COLO668 (cell line): ENCODE data around the gene ASAH2B.
"Not testable (repeated sequence)": the region's sequence is repeated elsewhere in the genome, so short reads cannot be mapped to it uniquely, and the experiment has no call there.

Experiments
- DNase-seq: peaks from one replicate; lab custom pipeline; 2025; ENCODE audit not compliant: unreplicated experiment; lab: John Stamatoyannopoulos, UW

The ASAH2B gene

DNA sequence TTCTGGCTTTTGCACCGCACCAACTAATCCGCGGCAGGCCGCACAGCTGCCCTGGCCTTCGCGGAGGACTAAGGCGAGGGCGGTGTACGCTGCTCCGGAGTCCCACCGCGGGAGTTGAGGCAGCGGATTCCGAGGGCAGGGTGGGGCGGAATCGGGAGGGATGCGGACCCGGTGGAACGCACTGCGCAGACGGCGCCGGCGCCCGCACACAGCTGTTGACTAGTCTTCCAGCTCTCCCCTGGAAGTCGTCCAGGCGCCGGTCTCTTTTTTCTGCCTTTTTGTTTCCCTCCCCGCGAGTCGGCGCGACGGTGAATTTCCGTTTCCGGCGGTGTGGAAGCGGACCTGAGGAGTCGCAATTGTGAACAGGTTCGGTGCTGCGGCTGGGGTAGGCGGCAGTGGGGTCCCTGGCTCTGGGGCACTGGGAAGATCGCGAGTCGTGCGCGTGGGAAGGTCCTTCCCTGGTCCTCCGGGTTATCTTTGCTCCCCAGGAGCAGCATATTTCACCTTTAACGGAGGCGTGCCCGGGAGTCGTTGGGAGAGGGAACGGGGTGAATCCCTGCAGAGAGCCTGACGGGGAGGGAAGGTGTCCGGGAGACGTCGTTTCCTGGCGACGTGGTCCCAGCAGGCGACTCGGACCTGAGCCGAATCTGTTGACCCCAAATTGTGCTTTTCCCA lies at the start of gene ASAH2B:
ASAH2B (plus strand) TSS at position 319 of the 675 bp plus-strand sequence. CDS start 5,195 bp downstream, outside the sequence.
- peak; percentile 69 for DNase-seq

DNA sequence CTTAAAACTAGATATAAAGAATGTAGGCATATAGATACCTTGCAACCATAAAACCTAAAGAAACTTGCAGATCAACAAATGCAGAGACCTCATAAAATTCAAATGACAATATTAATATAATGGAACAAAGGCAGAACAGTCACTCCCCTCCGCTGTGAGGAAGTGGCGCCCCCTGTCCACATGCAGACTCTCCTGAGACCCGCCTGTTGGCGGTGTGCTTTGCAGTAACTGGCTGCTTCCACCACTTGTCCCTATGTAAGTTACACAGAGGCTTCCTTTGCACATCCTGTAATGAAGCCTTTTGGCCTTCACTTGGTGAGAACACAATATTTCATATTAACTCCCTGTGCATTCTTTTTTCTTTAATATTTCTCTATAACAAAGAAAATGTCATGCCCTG lies 41.9 kb upstream of the ASAH2B start:
- DNase-seq = not testable (repeated sequence)

DNA sequence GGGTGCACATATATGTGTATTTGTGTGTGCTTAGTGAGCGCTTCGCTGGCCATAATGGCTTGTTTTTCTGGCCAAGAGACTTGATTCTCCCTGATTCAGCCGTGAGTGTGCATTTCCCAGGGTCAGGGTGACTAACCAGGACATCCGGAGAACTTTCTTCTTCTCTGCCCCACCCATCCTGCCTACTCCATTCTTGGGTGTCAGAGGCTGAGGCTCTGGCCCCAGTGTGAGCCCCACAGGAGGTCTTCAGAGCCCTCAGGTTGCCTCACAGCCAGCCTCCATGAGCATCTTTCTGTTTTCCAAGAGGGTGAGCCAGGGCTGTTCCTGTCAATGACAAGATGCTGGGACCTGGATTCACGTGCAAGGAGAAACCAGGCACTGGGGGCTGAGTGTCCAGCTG lies 37.8 kb upstream of the ASAH2B start:
- DNase-seq = not testable (repeated sequence)

DNA sequence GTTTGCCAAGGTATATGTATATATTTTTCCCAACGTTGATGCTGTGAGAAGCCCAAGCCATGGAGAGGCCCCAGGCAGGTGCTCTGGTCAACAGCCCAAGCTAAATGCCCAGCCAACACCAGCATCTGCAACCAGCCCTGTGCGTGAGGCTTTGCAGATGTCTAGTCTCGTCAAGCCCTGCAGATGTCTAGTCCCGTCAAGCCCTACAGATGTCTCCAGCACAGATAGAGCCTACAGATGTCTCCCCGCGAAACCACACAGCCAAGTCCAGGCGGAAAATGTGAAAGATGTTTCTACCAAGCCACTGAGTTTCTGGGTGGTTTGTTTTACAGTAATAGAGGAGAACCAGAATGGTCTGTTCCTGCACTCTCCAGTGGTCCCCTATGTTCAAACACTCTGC lies 36.7 kb upstream of the ASAH2B start:
- not testable (repeated sequence) for DNase-seq

DNA sequence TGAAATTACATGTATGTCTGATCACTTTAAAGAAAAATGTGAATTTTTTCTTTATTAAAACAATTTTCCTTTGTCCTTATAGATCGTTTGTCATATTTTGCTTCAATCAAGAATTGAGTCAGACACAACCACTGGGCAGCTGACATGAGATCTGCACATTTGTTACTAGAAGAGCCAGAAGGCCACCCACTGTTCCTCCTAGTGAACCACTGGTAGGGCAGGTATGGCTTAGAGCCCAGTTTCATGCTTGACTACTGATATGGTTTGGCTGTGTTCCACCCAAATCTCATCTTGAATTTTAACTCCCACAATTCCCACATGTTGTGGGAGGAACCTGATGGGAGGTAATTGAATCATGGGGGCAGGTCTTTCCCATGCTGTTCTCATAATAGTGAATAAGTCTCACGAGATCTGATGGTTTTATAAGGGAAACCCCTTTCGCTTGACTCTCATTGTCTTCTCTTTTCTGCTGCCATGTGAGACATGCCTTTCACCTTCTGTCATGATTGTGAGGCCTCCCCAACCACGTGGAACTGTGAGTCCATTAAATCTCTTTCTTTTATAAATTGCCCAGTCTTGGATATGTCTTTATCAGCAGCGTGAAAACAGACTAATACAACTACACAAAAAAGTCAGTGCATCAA lies 35.2 kb upstream of the ASAH2B start:
- not testable (repeated sequence) for DNase-seq

DNA sequence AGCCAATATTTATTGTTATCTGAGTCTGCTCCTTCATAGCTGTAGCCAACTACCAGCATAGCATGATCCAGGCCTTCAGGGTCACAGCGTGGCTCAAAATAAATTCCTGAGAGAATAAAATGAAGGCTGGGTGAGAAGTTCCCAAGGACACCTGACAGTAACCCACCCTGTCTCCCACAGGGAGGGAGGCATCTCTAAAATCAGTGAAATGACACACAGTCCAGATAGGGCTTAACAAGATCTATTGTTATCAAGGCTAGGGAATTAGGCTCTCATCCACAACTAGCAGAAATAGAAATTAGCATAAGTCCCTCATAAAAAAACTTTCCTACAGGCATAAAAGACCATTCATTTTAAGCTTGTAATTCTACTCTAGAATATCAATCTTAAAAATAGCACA lies 33.7 kb upstream of the ASAH2B start:
- DNase-seq = not testable (repeated sequence)

DNA sequence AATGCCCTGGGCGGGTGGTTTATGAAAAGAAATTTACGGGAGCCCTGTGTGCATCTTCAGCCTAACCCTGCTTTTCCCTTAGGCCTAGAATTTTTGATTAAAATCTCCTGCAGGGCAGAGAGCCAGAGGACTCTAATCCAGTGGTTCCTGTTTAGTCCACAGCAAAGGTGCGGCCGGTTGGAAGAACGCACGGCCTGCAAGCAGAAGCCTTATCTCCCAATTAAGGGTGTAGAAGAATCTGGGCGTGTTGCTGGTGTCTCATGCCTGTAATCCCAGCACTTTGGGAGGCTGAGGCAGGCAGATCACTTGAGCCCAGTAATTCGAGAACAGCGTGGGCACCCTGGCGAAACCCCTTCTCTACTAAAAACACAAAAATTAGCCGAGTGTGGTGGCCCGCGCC lies 29.5 kb upstream of the ASAH2B start:
- not testable (repeated sequence) for DNase-seq

DNA sequence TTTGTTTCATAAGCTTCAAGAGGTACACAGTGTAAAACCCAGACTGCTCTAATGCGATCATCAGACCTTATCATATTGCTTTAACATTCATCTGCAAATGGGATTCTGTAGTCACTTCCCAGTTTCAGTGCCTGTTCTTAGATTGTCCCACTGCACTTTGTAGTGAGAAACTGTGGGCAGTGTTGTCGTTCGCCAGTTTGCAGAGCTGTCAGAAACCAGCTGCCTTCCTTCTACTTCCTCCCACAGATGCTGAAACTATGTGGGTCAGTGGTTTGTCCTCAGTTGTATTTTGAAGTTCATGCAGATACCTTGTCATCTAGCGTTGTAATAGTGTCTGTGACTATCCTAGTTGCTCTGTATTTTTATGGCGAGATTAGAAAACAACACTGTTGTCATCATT lies 15.9 kb upstream of the ASAH2B start:
- not testable (repeated sequence) for DNase-seq

DNA sequence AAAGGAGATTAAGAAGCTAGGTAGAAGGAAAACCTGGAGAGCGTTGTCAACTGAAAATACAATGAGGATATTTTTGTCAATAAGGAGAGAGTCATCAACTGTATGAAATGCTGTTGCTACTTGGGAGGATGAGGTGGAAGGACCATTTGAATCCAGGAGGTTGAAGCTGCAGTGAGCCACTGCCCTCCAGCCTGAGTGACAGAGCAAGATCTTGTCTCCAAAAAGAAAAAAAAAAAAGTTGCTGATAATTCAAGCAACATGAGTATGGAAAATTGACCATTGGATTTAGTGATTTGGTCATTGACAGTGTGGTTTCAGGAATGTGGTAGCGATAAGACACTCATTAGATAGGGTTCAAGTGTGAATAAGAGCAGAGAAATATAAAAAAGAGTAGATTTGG lies 11.6 kb upstream of the ASAH2B start:
- not testable (repeated sequence) for DNase-seq

DNA sequence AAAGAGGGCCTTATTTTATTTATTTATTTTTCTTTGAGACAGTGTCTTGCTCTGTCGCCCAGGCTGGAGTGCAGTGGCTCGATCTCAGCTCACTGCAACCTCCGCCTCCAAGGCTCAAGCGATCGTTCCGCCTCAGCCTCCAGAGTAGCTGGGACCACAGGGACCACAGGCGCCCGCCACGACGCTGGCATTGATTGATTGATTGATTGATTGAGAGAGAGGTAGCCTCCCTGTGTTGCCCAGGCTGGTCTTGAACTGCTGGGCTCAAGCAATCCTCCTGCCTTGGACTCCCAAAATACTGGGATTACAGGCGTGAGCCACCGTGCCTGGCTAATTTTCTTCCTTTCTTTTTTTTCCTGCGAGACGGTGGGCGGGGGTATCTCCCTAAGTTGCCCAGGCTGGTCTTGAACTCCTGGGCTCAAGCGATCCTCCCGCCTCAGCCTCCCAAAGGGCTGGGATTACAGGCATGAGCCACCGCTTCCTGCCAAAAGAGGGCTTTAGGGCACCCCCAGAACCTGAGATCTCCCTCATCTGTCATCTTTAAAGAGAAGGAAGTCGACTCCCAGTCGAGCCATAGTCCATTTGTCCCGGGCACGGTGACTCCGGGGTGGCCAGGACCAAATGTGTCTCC lies 634 bp upstream of the ASAH2B start:
- not testable (repeated sequence) for DNase-seq

DNA sequence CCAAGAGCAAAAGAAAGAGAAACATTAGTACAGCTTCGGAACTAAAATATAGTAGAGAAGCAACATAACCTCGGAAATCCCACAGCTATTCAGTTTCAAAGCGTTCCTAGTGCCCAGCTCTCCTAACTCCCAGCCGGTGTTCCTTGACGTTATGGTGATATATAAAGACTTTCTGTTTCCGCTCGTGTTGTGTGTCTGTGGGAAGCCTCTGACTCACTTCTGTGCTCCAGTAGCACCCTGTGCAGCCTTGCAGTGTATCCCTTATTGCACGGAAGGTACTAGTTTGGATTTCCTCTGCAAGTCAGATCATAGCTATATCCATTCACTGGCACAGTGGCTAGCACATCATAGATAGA lies 535 bp downstream of the ASAH2B start:
- peak; percentile 26 for DNase-seq

DNA sequence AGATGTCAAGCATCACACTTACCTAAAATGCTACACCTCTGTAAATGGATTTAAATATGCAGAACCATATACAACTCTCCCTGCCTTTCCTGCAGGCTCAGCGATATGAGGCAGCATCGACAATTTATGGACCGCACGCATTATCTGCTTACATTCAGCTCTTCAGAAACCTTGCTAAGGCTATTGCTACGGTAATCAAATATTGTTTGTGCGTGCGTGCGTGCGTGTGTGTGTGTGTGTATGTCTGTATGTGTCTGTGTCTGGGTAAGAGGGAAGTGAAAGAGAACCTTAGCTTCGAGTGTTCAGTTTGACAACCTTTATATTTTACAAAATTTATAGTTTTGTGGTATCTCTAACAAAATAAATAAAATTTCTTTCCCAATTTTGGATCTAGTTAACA lies 3.1 kb downstream of the ASAH2B start:
- DNase-seq = not testable (repeated sequence)

DNA sequence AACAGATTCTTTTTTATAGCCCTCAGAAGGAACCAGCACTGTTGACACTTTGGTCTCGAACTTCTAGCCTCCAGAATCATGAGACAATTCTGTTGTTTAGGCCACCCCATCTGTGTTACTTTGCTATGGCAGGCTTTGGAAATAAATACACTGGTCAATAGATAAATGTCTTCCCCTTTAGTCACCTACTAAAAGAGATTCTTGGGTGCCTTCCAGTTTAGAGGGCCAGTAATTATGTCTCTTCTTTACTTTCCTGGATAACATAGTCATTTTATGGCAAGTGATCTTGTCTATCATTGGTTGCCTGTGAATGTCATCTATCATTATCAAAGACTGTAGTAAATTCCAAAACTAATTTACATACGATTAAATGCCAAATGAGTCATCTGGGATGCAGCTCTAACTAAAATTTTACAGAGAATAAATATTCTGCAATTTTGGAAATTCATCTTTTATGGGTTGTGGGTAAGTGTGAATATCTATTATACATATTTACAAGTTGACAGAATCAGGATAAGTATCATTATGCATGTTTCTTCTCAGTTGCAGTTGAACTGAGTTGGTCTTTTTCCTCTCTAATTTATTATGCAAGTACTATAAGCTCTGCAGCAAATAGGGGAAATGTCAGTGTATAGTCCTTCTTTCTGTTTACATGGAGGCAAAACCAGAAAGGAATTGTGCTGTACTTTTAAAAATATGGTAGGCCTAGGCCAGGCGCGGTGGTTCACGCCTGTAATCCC lies 27.2 kb downstream of the ASAH2B start:
- DNase-seq = not testable (repeated sequence)

DNA sequence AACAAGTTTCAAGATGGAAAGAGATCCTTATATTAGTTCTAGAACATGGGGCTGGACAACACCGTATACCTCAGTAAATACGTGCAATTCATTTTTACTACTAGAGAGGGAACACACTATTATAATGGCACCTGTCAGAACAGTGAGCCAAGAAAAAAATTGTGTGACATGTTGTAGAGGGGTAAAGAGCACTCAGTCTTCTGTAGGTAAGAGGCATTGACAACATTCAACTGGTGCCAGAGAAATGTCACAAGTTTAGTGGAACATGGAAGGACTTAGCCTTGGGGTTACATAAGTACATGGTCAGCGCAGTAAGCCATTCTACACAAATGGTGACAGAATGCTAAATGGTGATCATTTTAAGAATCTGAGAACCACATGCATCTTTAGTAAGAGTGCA lies 32.3 kb downstream of the ASAH2B start:
- not testable (repeated sequence) for DNase-seq

DNA sequence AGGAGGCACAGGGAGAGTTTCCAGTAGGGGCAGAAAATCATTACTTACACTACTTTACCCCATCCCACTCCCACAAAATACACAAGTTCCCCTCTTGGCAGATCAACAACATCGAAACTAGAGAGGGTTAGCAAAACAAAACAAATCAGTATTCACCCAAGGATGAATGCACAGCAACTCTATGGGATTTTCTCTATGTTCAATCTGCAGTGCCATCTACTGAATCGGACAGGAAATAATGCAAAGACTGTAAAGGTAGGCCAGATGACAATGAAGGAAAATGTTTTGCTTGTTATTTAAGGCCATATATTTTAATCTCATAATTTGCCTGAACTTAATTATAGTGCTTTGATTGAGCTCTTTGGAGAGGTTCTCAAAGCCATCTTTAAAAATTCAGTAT lies 35.1 kb downstream of the ASAH2B start:
- not testable (repeated sequence) for DNase-seq

DNA sequence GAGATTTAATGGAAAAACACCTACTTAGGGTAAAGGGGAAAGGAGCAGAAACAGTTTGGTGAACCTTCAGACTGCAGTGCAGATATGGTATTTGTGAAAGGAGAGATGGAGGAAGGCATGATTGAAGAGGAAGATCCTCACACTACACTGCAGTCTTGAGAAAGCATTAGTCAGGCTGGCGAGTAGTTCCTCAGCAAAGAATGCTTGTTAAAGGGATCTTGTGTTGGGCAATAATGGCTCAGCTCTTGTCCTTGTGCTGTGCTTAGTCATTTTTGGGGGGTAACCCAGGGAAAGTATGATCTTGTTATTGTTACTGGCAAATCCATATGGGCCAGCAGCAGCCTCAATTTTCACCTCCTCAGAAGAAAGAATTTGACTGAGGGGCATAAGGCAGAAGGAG lies 40.3 kb downstream of the ASAH2B start:
- DNase-seq = not testable (repeated sequence)

DNA sequence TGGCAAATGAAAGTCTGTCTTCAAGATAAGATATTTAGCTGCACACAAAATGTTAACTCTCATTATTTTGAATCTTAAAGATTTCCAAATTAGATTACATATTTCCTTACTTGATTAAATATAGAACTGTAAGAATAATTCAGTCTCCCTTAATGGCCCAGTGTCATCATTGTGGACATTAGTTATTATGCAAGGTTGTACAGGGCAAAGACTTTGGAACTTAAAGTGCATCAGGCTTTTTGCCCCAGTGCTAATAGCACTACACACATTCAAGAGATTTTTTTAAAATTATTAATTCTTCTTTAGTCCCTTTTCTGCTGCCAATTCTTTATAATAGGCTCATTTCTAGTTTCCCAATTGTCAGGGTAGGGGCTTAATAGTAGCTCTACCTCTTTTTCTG lies 42.3 kb downstream of the ASAH2B start:
- not testable (repeated sequence) for DNase-seq

DNA sequence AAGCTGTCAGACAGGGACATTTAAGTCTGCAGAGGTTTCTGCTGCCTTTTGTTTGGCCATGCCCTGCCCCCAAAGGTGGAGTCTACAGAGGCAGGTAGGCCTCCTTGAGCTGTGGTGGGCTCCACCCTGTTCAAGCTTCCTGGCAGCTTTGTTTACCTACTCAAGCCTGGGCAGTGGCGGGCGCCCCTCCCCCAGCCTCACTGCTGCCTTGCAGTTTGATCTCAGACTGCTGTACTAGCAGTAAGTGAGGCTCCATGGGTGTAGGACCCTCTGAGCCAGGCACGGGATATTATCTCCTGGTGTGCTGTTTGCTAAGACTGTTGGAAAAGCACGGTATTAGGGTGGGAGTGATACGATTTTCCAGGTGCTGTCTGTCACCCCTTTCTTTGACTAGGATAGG lies 48.2 kb downstream of the ASAH2B start:
- DNase-seq = peak; percentile 1

DNA sequence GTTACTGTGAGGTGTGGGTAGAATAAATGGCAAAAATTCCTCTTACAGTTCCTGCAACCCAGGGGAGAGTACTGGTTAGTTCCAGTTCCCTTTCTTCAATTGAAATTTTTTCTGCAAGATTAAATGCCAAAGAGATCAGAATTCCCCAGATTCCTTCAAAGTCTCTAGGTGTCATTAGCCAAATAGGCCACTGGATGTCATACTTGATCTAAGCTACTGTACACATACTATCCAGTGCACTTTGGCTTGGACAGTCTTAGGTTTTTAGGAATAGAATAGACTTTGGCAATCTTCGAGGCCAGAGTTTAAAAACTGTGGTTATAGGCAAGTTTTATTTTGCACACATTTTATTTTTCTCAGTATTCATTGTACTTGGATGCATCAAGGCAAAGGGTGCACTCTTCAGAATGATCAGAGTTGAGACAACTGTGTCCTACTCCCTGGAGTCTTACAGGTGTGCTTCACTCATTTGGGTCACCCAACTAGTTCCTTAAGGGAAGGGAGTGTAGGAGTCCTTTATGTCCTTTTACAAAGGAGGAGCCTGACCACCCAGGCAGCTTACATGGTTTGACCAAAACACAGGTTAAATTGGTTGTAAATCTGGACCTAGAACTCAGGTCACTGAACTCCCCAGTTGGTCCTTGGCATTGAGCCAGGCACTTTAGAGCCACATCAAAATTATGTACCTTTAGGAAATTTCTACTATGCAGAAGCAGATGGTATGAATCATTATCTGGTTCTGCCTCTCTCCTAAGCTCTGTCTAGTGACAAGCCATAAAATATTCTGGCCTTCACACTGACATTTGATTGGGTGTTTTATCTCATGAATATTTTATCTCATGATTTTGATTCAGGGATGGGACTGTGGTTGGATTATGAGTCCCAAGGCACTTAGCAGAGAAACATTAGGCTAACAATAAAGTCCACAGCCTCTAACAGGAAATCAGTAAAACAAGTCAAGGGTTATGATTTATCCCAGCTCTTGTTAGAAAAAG lies 49.5 kb downstream of the ASAH2B start:
- DNase-seq = no peak

DNA sequence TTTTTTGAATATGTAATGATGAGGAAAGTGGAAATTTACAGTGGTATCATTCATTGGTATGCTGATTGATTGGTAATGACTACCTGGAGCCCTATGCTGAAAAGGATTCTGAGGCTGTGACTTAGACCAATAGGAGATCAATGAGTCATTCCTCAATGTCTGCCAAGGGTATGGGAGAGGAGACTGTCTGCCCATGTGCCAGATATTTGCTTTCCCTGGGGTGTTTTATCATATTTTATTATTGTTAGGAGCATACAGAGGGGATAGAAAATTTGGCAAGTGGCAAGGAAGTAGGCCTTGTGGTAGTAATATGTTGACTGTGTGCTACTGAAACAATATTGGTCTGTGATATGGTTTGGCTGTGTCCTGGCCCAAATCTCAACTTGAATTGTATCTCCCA lies 54.8 kb downstream of the ASAH2B start:
- no peak for DNase-seq
